Hematopoietic multipotent progenitor cell treated with erythropoietin and hydrocortisone succinate and interleukin-3 and kit ligand, for 6 days (in vitro differentiated cells): ENCODE measurements around the gene WDR11.
A peak's percentile ranks its signal among the peaks of the same experiment; 100 is the strongest.

ENCODE experiments used
- DNase-seq: peaks from one replicate; pipeline ENCODE4 v3.0.0-alpha.2; 2015

The WDR11 gene

GRCh38 chr10:120945182-120945581 lies 94.0 kb downstream of the WDR11 start:
- no peak for DNase-seq

- no peak for DNase-seq
Measured at GRCh38 chr10:120945801-120946302, 94.7 kb downstream of the WDR11 start.

GRCh38 chr10:120946497-120946896 lies 95.3 kb downstream of the WDR11 start:
- DNase-seq: no peak

- DNase-seq: peak; percentile 82
Measured at GRCh38 chr10:120948889-120949608, 97.9 kb downstream of the WDR11 start.

- no peak for DNase-seq
Measured at GRCh38 chr10:120949609-120950031, 98.5 kb downstream of the WDR11 start.

GRCh38 chr10:120950051-120950561 lies 98.9 kb downstream of the WDR11 start:
- DNase-seq: no peak

- DNase-seq: no peak
Measured at GRCh38 chr10:120951288-120951687, 100.1 kb downstream of the WDR11 start.

- no peak for DNase-seq
Measured at GRCh38 chr10:120953897-120954296, 102.7 kb downstream of the WDR11 start.
